K562 (cell line): ENCODE measurements around the gene HSF2BP. TPM values are rescaled to one million over a fixed set of nuclear protein-coding genes. Genes with fewer than 3 reads are reported as not detected.

Source experiments
- ATAC-seq: fragments of 200-7000 bp; cut with Tn5 transposase; 3 replicates; pipeline ENCODE4 v1.9.1; 2020; ENCODE audit warnings: moderate library complexity
- BruUV-seq: library from RNA; stranded (reverse); fragments of 400-500 nt; replicated peaks from 2 replicates; lab custom pipeline; 2021; lab: Mats Ljungman, UMichigan
- CTCF ChIA-PET: fragments of 300-600 bp; formaldehyde crosslinking; extraction: SDS; loops from one replicate; lab custom pipeline; 2021; ENCODE audit warnings: low intra/inter-chr PET ratio; lab: Yijun Ruan, JAX
- POLR2A ChIA-PET: fragments of 300-600, 350-650 bp; sonication (Branson Sonifier 250); formaldehyde crosslinking; extraction: SDS; loops from one replicate; lab custom pipeline; 2021; ENCODE audit warnings: antibody characterized with exemption, inconsistent platforms; lab: Yijun Ruan, JAX
- DNase-seq, 4 experiments: peaks; one replicate each; pipeline versions ENCODE4 v3.0.0 to v3.0.0-alpha.2; 2011 to 2018; ENCODE audit warnings: low spot score in 3 of 4, mixed read lengths in 3 of 4; ENCODE audit errors: extremely low read depth in 1 of 4
- FAIRE-seq: peaks from 2 replicates; lab custom pipeline; 2011; peaks lifted over from hg19 to GRCh38; lab: Jason Lieb, UNC
- H2AFZ ChIP-seq: 2 replicates; pipeline ENCODE4 v1.6.0; 2011; ENCODE audit warnings: low read depth, low read length, control low read depth, inconsistent platforms
- H3K27ac ChIP-seq: fragments of 200-600 bp; 3 replicates; pipeline ENCODE4 v1.8.0; 2011; ENCODE audit warnings: low read depth, mild to moderate bottlenecking, control low read depth, inconsistent platforms, low read length, moderate library complexity, mixed read lengths; ENCODE audit errors: extremely low read depth
- H3K27me3 ChIP-seq, 2 experiments: fragments of 300-600 bp in 1 of 2; 2 replicates in 1 of 2; 3 replicates in 1 of 2; pipeline versions ENCODE4 v1.6.0 to v1.8.0; 2011; ENCODE audit warnings: inconsistent platforms in 2 of 2, low read length in 2 of 2, mild to moderate bottlenecking in 1 of 2, mixed read lengths in 1 of 2, moderate library complexity in 1 of 2; ENCODE audit not compliant: control insufficient read depth in 2 of 2, insufficient read depth in 2 of 2
- H3K36me3 ChIP-seq: fragments of 300-600 bp; 3 replicates; pipeline ENCODE4 v1.8.0; 2011; ENCODE audit warnings: mild to moderate bottlenecking, low read length, inconsistent platforms; ENCODE audit not compliant: control insufficient read depth, insufficient read depth
- H3K4me1 ChIP-seq, 2 experiments: fragments of 200-600 bp in 1 of 2; replicated peaks in 1 of 2; 2 replicates in 1 of 2; 3 replicates in 1 of 2; pipeline versions ENCODE4 v1.5.1 to v1.8.0; 2011; ENCODE audit warnings: inconsistent platforms in 2 of 2, low read length in 2 of 2, mild to moderate bottlenecking in 1 of 2, mixed read lengths in 1 of 2, moderate library complexity in 1 of 2; ENCODE audit not compliant: control insufficient read depth in 2 of 2, insufficient read depth in 2 of 2
- H3K4me2 ChIP-seq: 2 replicates; pipeline ENCODE4 v1.6.1; 2011; ENCODE audit warnings: low read length, control low read depth, inconsistent platforms, mixed read lengths; ENCODE audit not compliant: insufficient read depth
- H3K4me3 ChIP-seq: fragments of 200-600 bp; sonication (generic), shearing (Covaris generic); 2 replicates; pipeline ENCODE4 v1.5.1; 2016; ENCODE audit warnings: control low read depth, inconsistent platforms
- H3K79me2 ChIP-seq: fragments of 200-600 bp; 3 replicates; pipeline ENCODE4 v1.8.0; 2011; ENCODE audit warnings: low read length, inconsistent platforms; ENCODE audit not compliant: control insufficient read depth, insufficient read depth
- H3K9ac ChIP-seq, 2 experiments: 2 replicates each; pipeline versions ENCODE4 v1.6.0 to v1.6.1; 2011; ENCODE audit warnings: low read depth in 2 of 2, low read length in 2 of 2, control low read depth in 1 of 2, inconsistent platforms in 1 of 2, mild to moderate bottlenecking in 1 of 2, mixed read lengths in 1 of 2; ENCODE audit not compliant: insufficient read depth in 1 of 2
- H3K9me1 ChIP-seq: one replicate; pipeline ENCODE4 v1.6.0; 2011; ENCODE audit warnings: inconsistent platforms, mild to moderate bottlenecking, low read length, moderate library complexity; ENCODE audit not compliant: control insufficient read depth, insufficient read depth
- H3K9me3 ChIP-seq: replicated peaks from 2 replicates; pipeline ENCODE4 v1.5.1; 2011; ENCODE audit warnings: low read depth, low read length, inconsistent platforms; ENCODE audit not compliant: control insufficient read depth, insufficient read depth
- H4K20me1 ChIP-seq: replicated peaks from 2 replicates; pipeline ENCODE4 v1.6.1; 2011; ENCODE audit warnings: low read length, inconsistent platforms, mixed read lengths; ENCODE audit not compliant: control insufficient read depth, insufficient read depth
- CBFB ChIP-seq: sonication (generic); formaldehyde crosslinking; IDR thresholded peaks from 2 replicates; pipeline ENCODE4 v1.4.0; 2020; ENCODE audit warnings: mild to moderate bottlenecking, missing genetic modification reagents
- CREM ChIP-seq: IDR thresholded peaks from 2 replicates; pipeline ENCODE4 v1.6.1; 2014; ENCODE audit warnings: antibody characterized with exemption, low read depth
- NFE2L1 ChIP-seq: fragments of 450-650 bp; IDR thresholded peaks from 2 replicates; pipeline ENCODE4 v1.6.1; 2016; ENCODE audit warnings: missing genetic modification characterization, low read depth, mild to moderate bottlenecking, missing compliant biosample characterization, moderate library complexity, borderline replicate concordance
- PHF20 ChIP-seq: fragments of 450-650 bp; IDR thresholded peaks from 2 replicates; pipeline ENCODE4 v1.6.1; 2018; ENCODE audit not compliant: partially characterized antibody
- PYGO2 ChIP-seq: fragments of 450-650 bp; IDR thresholded peaks from 2 replicates; pipeline ENCODE4 v1.6.1; 2016; ENCODE audit warnings: mild to moderate bottlenecking, missing genetic modification characterization, moderate library complexity, missing compliant biosample characterization
- RAD21 ChIP-seq, 2 experiments: fragments of 250-450 bp in 1 of 2; fragments of 450-650 bp in 1 of 2; sonication (Bioruptor Pico) in 1 of 2; formaldehyde crosslinking in 1 of 2; IDR thresholded peaks in 1 of 2; conservative IDR thresholded peaks in 1 of 2; 2 replicates each; pipeline versions ENCODE4 v1.4.0 to v1.8.0; 2020 to 2022; ENCODE audit warnings: mild to moderate bottlenecking in 2 of 2, moderate library complexity in 1 of 2
- SMARCB1 ChIP-seq: IDR thresholded peaks from 2 replicates; pipeline ENCODE4 v1.6.1; 2011; ENCODE audit warnings: improper control_type of control experiment, low read depth; ENCODE audit not compliant: insufficient read length
- SMC3 ChIP-seq: conservative IDR thresholded peaks from 2 replicates; pipeline ENCODE4 v1.6.1; 2011; ENCODE audit warnings: low read depth, low read length, improper control_type of control experiment; ENCODE audit not compliant: insufficient read depth
- TAF15 ChIP-seq: fragments of 200-400 bp; formaldehyde crosslinking; IDR thresholded peaks from 2 replicates; pipeline ENCODE4 v1.6.1; 2017; ENCODE audit warnings: mild to moderate bottlenecking, low read depth, low read length, moderate library complexity
- TRIM28 ChIP-seq: fragments of 450-650 bp; IDR thresholded peaks from 2 replicates; pipeline ENCODE4 v1.6.1; 2017
- TSC22D4 ChIP-seq: fragments of 450-650 bp; IDR thresholded peaks from 2 replicates; pipeline ENCODE4 v1.6.1; 2016; ENCODE audit warnings: missing genetic modification characterization, missing biosample characterization, control low read depth
- WGBS: fragments of 100-300 bp; shearing (Covaris generic); methylation state at CpG from one replicate; pipeline ENCODE4 v1.1.6; 2016; ENCODE audit warnings: low coverage, mixed read lengths; ENCODE audit not compliant: insufficient coverage; ENCODE audit errors: missing lambda C conversion rate; 5-methylcytosine and 5-hydroxymethylcytosine counted together
- in situ Hi-C: fragments of 300-500 bp; cut with MboI; formaldehyde crosslinking; loops from 4 replicates; pipeline ENCODE4 v1.15.0; 2018; ENCODE audit warnings: inconsistent platforms, mixed read lengths
- intact Hi-C: fragments of 100-400 bp; cut with micrococcal nuclease; formaldehyde crosslinking; loops from 2 replicates; pipeline ENCODE4 v1.14.2; 2022
- polyA plus RNA-seq, 8 experiments: library from polyadenylated mRNA; depleted of rRNA in 4 of 8; stranded (reverse) in 5 of 8; unstranded in 3 of 8; fragments of >200 nt; fragmentation: Nextera tagmentation in 2 of 8; fragmentation: Illumina TruSeq in 1 of 8; extraction: Ambion mirVana in 2 of 8; extraction: Trizol in 1 of 8; gene quantifications; 2 replicates each; pipeline versions ENCODE4 v1.2.1 to v1.2.3, GENCODE V29; 2011 to 2014; ENCODE audit warnings: inconsistent platforms in 1 of 8, missing spikeins in 1 of 8
- total RNA-seq, 7 experiments: library from RNA; depleted of rRNA in 6 of 7; stranded (reverse); fragments of >200 nt in 6 of 7; fragmentation: Illumina TruSeq in 2 of 7; extraction: Trizol in 2 of 7; gene quantifications; 2 replicates each; pipeline versions ENCODE4 v1.2.1 to v1.2.3, GENCODE V29; 2011 to 2021; ENCODE audit warnings: low replicate concordance in 1 of 7
- TF ChIP-seq, protein P1 (sequence below): fragments of 450-650 bp; IDR thresholded peaks from 2 replicates; pipeline ENCODE4 v1.6.1; 2016; ENCODE audit warnings: borderline replicate concordance

Gene HSF2BP
- total and polyA plus RNA-seq, 9 of the 15 experiments (the other 6 are each of a cell fraction or from before 2014, with no cell fraction given): 0.04 to 0.57 (median 0.20) TPM; not detected in 2

- no peak for FAIRE-seq
- Histone ChIP-seq H4K20me1 (no peaks in the 10 kb centered on the region), H3K27me3 (no peaks in the 10 kb centered on the region; a peak in 1 of 5 replicates), H3K4me3 (no peak overlapping the region), H3K9ac (peak overlapping the region in 1 of 2 experiments; percentile 8; a peak in 1 of 4 replicates), H3K4me1 (peaks cover 9 to 23% of the 10 kb centered on the region in 2 experiments; a peak in 4 of 5 replicates), H2AFZ (no peak overlapping the region), H3K79me2 (peaks cover 6% of the 10 kb centered on the region), H3K9me1 (no peaks in the 10 kb centered on the region), H3K4me2 (no peak overlapping the region), H3K36me3 (no peaks in the 10 kb centered on the region), H3K27ac (no peak overlapping the region), H3K9me3 (peaks cover 2% of the 10 kb centered on the region; the same call in 1 of the 2 replicates)
- no peak for ATAC-seq
- no peak for TF ChIP-seq CBFB (CRISPR knock-in tag)
- TF ChIP-seq SMARCB1: no peak
- TF ChIP-seq TRIM28: no peak
- DNase-seq: no peak
- CTCF ChIA-PET: no interaction called here
- POLR2A ChIA-PET: interaction anchor here (0.6 to 0.9 kb wide), 2 partner anchors 10 to 18 kb away, joined by 3 read pairs; no protein-coding TSS in a partner anchor
- no TSS peak for BruUV-seq
- 28% methylated on average over 7 of the region's 7 CpGs for WGBS
- in situ Hi-C loops (no loop called here), intact Hi-C loops (no loop called here)
Observed at GRCh38 chr21:43654806-43655489, 4.3 kb downstream of the HSF2BP start.

DNA sequence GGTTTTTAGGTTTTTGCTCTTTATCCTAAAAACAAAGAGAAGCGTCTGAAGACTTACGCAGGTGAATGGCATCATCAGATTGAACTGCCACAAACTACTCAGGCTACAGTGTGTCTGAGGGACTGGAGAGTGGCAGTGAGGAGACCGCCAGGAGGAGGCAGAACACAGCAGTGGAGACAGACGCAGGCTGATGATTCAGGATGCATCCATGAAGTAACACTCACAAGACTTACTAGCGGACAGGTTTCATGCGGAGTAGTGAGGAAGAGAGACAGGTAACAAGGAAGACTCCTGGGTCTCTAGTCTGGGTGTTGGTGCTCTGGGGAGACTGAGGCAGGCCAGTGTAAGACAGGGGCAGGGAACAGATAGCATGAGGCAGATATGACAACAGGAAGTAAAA is 5.7 kb downstream of the HSF2BP start:
- Histone ChIP-seq H3K36me3 (no peaks in the 10 kb centered on the region), H3K79me2 (no peaks in the 10 kb centered on the region), H4K20me1 (no peaks in the 10 kb centered on the region), H3K4me2 (no peak overlapping the region), H3K27me3 (peaks cover 0 to 5% of the 10 kb centered on the region in 2 experiments; a peak in 2 of 5 replicates), H3K9me1 (no peaks in the 10 kb centered on the region), H3K4me1 (peaks cover 3 to 11% of the 10 kb centered on the region in 2 experiments; a peak in 4 of 5 replicates), H3K4me3 (no peak overlapping the region), H3K9me3 (no peaks in the 10 kb centered on the region; the same call in 1 of the 2 replicates), H2AFZ (no peak overlapping the region), H3K27ac (no peak overlapping the region), H3K9ac (no peak overlapping the region)
- ChIA-PET CTCF (no interaction called here), POLR2A (interaction anchor here (0.6 kb wide), 1 partner anchor 8 kb away, joined by 4 read pairs; no protein-coding TSS in a partner anchor)
- intact Hi-C loops: no loop called here
- DNase-seq (peak in 1 of 4 experiments; percentile 26), ATAC-seq (peak; percentile 71), FAIRE-seq (no peak)
- 50% methylated on average over 6 of the region's 6 CpGs for WGBS
- in situ Hi-C loops: no loop called here
- BruUV-seq: no TSS peak
- TF ChIP-seq SMC3 (0 out of 2 replicates have a peak, but pooled peaks have one; percentile 12), TAF15 (no peak), PHF20 (no peak), CREM (peak; percentile 51; the same call in 1 of the 2 replicates), NFE2L1 (tag) (no peak), RAD21 (CRISPR knock-in tag; conservative IDR thresholded peaks at IDR 0.05 in 1 of 2, IDR thresholded peaks at IDR 0.05 in 1 of 2) (peak in 1 of 2 experiments; percentile 52; a peak in 3 of 4 replicates), TSC22D4 (tag) (no peak), PYGO2 (tag) (no peak)
- TF ChIP-seq, protein P1, sequence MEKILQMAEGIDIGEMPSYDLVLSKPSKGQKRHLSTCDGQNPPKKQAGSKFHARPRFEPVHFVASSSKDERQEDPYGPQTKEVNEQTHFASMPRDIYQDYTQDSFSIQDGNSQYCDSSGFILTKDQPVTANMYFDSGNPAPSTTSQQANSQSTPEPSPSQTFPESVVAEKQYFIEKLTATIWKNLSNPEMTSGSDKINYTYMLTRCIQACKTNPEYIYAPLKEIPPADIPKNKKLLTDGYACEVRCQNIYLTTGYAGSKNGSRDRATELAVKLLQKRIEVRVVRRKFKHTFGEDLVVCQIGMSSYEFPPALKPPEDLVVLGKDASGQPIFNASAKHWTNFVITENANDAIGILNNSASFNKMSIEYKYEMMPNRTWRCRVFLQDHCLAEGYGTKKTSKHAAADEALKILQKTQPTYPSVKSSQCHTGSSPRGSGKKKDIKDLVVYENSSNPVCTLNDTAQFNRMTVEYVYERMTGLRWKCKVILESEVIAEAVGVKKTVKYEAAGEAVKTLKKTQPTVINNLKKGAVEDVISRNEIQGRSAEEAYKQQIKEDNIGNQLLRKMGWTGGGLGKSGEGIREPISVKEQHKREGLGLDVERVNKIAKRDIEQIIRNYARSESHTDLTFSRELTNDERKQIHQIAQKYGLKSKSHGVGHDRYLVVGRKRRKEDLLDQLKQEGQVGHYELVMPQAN: no peak
